ENCODE results near the gene TMEM242. TPM values are rescaled to one million over a fixed set of nuclear protein-coding genes. Genes with fewer than 3 reads are reported as not detected.

Gene TMEM242
- total and polyA plus RNA-seq, 2 of the 13 experiments (the other 11 are each of a cell fraction or from before 2014, with no cell fraction given) = 5.6 to 11.1 TPM

DNA sequence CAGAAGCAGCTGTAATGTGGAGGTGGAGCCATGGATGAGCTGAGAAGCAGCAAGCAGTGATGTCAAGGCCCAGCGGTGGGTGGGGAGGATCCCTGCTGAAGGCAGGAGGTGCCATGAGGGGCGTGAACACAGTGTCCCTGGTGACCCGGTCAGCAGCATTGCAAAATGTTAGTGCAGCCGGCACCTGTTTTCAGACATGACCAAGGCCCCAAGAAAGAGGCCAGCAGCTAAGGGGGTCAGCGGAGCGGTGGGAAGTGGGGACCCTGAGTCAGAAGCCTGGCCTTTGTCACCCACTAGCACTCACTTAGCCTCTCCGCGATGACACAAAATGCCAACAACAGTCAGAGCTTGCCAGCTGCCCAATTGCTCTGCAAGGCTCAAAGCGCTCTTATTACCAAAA lies 51.9 kb downstream of the TMEM242 start:
- peaks cover 0 to 32% of the 10 kb centered on the region in 2 experiments; a peak in 4 of 5 replicates for H3K27me3 ChIP-seq (ENCODE audit: control insufficient read depth in 1 of 2, insufficient read depth in 2 of 2, low read length in 2 of 2)
- H3K36me3 ChIP-seq (replicated peaks in 1 of 2; ENCODE audit: control insufficient read depth in 1 of 2, insufficient read depth in 2 of 2, low read length in 2 of 2) = no peaks in the 10 kb centered on the region
- in situ Hi-C loops (cut with HindIII; ENCODE audit: extremely low pct_ligation_motif_present, low pct_unique_long_range_greater_than_20kb) = loop anchor here (5.0 kb wide), 1 partner anchor 44 kb away; no protein-coding TSS in a partner anchor
- H2AFZ ChIP-seq (ENCODE audit: low read length) = no peak overlapping the region
- no peak overlapping the region for H3K27ac ChIP-seq (ENCODE audit: extremely low read length, insufficient read depth, low read length)
- DNase-seq (ENCODE audit: low spot score) (no peak), ATAC-seq (no peak), FAIRE-seq (no peak)
- no peaks in the 10 kb centered on the region for H3K79me2 ChIP-seq (ENCODE audit: insufficient read depth, low read length)
- WGBS (ENCODE audit: low lambda C conversion rate) = 53% methylated on average over 9 of the region's 9 CpGs
- H3K9me3 ChIP-seq (ENCODE audit: low read length) = no peaks in the 10 kb centered on the region
- H3K4me1 ChIP-seq (ENCODE audit: insufficient read depth, low read length) = peaks cover 44% of the 10 kb centered on the region
- ChIA-PET POLR2A (no interaction called here), CTCF (ENCODE audit: low intra/inter-chr PET ratio, low total read pairs) (no interaction called here)
- intact Hi-C loops (cut with micrococcal nuclease; ENCODE audit: unreplicated experiment) = loop anchor here (5.0 kb wide), 1 partner anchor 239 kb away; no protein-coding TSS in a partner anchor
- BruUV-seq (replicated peaks) = no TSS peak
- no peaks in the 10 kb centered on the region for H4K20me1 ChIP-seq (ENCODE audit: insufficient read depth, low read length)
- no peak overlapping the region for H3K4me2 ChIP-seq (ENCODE audit: low read depth, low read length)
- TF ChIP-seq, protein P1, sequence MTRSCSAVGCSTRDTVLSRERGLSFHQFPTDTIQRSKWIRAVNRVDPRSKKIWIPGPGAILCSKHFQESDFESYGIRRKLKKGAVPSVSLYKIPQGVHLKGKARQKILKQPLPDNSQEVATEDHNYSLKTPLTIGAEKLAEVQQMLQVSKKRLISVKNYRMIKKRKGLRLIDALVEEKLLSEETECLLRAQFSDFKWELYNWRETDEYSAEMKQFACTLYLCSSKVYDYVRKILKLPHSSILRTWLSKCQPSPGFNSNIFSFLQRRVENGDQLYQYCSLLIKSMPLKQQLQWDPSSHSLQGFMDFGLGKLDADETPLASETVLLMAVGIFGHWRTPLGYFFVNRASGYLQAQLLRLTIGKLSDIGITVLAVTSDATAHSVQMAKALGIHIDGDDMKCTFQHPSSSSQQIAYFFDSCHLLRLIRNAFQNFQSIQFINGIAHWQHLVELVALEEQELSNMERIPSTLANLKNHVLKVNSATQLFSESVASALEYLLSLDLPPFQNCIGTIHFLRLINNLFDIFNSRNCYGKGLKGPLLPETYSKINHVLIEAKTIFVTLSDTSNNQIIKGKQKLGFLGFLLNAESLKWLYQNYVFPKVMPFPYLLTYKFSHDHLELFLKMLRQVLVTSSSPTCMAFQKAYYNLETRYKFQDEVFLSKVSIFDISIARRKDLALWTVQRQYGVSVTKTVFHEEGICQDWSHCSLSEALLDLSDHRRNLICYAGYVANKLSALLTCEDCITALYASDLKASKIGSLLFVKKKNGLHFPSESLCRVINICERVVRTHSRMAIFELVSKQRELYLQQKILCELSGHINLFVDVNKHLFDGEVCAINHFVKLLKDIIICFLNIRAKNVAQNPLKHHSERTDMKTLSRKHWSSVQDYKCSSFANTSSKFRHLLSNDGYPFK (CRISPR knock-in tag; IDR thresholded peaks at IDR 0.05; ENCODE audit: borderline replicate concordance) = no peak
- TF ChIP-seq NR1H2 (CRISPR knock-in tag; IDR thresholded peaks at IDR 0.05; ENCODE audit: borderline replicate concordance, low read depth) = no peak
- no peak for TF ChIP-seq ZNF274 (CRISPR knock-in tag; IDR thresholded peaks at IDR 0.05)
- TF ChIP-seq ZNF570 (CRISPR knock-in tag; IDR thresholded peaks at IDR 0.05; ENCODE audit: borderline replicate concordance) = no peak
- no peak for TF ChIP-seq ZNF547 (CRISPR knock-in tag; IDR thresholded peaks at IDR 0.05)
- TF ChIP-seq NFATC3 (CRISPR knock-in tag; IDR thresholded peaks at IDR 0.05) = no peak
- no peak for TF ChIP-seq NFIC (IDR thresholded peaks at IDR 0.05; ENCODE audit: low read length)
- TF ChIP-seq, protein P2, sequence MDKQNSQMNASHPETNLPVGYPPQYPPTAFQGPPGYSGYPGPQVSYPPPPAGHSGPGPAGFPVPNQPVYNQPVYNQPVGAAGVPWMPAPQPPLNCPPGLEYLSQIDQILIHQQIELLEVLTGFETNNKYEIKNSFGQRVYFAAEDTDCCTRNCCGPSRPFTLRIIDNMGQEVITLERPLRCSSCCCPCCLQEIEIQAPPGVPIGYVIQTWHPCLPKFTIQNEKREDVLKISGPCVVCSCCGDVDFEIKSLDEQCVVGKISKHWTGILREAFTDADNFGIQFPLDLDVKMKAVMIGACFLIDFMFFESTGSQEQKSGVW (CRISPR knock-in tag; IDR thresholded peaks at IDR 0.05; ENCODE audit: borderline replicate concordance) = no peak
- TF ChIP-seq TAF1 (CRISPR knock-in tag; IDR thresholded peaks at IDR 0.05) = no peak
- TF ChIP-seq NR2F2 (IDR thresholded peaks at IDR 0.05; ENCODE audit: borderline replicate concordance, low read depth) = no peak
- no peak for TF ChIP-seq ZNF496 (CRISPR knock-in tag; IDR thresholded peaks at IDR 0.05; ENCODE audit: insufficient replicate concordance)
- no peak for TF ChIP-seq ZSCAN30 (CRISPR knock-in tag; IDR thresholded peaks at IDR 0.05)
- no peak for TF ChIP-seq ZNF431 (CRISPR knock-in tag; IDR thresholded peaks at IDR 0.05; ENCODE audit: borderline replicate concordance, low read depth)
- no peak overlapping the region for H3K4me3 ChIP-seq (replicated peaks in 1 of 3; ENCODE audit: insufficient read depth in 1 of 3, low read depth in 2 of 3, low read length in 3 of 3)
- no peak overlapping the region for H3K9ac ChIP-seq (ENCODE audit: insufficient read depth, low read depth, low read length)
